HEK293 (cell line): ENCODE data around the gene DPYSL5.

Experiments used
- CTCF ChIA-PET: fragments of 350-600 bp; formaldehyde crosslinking; extraction: SDS; loops from one replicate; lab custom pipeline; 2021; ENCODE audit warnings: antibody characterized with exemption; lab: Yijun Ruan, JAX
- POLR2A ChIA-PET: fragments of 300-600 bp; formaldehyde crosslinking; extraction: SDS; loops from one replicate; lab custom pipeline; 2020; ENCODE audit warnings: antibody characterized with exemption, inconsistent platforms; lab: Yijun Ruan, JAX
- H3K27ac ChIP-seq: fragments of 200-500 bp; sonication (Bioruptor generic); 2 replicates; pipeline ENCODE4 v1.5.1; 2014; ENCODE audit warnings: low read depth, low read length, control low read depth, inconsistent platforms; ENCODE audit errors: extremely low read depth
- H3K36me3 ChIP-seq, 2 experiments: fragments of 200-500 bp in 1 of 2; sonication (Bioruptor generic) in 1 of 2; 1 replicate in 1 of 2; 2 replicates in 1 of 2; pipeline ENCODE4 v1.5.1; 2014 to 2017; ENCODE audit warnings: inconsistent platforms in 2 of 2, low read length in 2 of 2; ENCODE audit not compliant: control insufficient read depth in 2 of 2, insufficient read depth in 1 of 2
- H3K4me1 ChIP-seq: fragments of 200-500 bp; sonication (Bioruptor generic); 2 replicates; pipeline ENCODE4 v1.5.1; 2014; ENCODE audit warnings: mild to moderate bottlenecking, low read length, inconsistent platforms; ENCODE audit not compliant: control insufficient read depth, insufficient read depth
- H3K4me3 ChIP-seq: 2 replicates; pipeline ENCODE4 v1.5.1; 2011; ENCODE audit warnings: low read depth, mild to moderate bottlenecking, control low read depth, low read length, moderate library complexity
- H3K9me3 ChIP-seq: fragments of 200-500 bp; sonication (Bioruptor generic); 2 replicates; pipeline ENCODE4 v1.5.1; 2014; ENCODE audit warnings: low read depth, low read length, inconsistent platforms; ENCODE audit not compliant: control insufficient read depth, insufficient read depth
- BCL6B ChIP-seq: fragments of 450-650 bp; formaldehyde crosslinking; IDR thresholded peaks from 2 replicates; pipeline ENCODE4 v1.5.1; 2017; ENCODE audit warnings: missing biosample characterization, missing genetic modification characterization
- GLIS1 ChIP-seq: fragments of 450-650 bp; formaldehyde crosslinking; IDR thresholded peaks from 2 replicates; pipeline ENCODE4 v1.5.1; 2016; ENCODE audit warnings: missing biosample characterization, missing genetic modification characterization
- MYNN ChIP-seq: fragments of 450-650 bp; formaldehyde crosslinking; IDR thresholded peaks from 2 replicates; pipeline ENCODE4 v1.5.1; 2016; ENCODE audit warnings: missing biosample characterization, missing genetic modification characterization, borderline replicate concordance
- ZIC2 ChIP-seq: fragments of 450-650 bp; formaldehyde crosslinking; IDR thresholded peaks from 2 replicates; pipeline ENCODE4 v1.5.1; 2016; ENCODE audit warnings: missing biosample characterization, missing genetic modification characterization
- ZNF157 ChIP-seq: fragments of 450-650 bp; formaldehyde crosslinking; IDR thresholded peaks from 2 replicates; pipeline ENCODE4 v1.5.1; 2016; ENCODE audit warnings: missing biosample characterization, missing genetic modification characterization
- ZNF16 ChIP-seq: fragments of 450-650 bp; formaldehyde crosslinking; IDR thresholded peaks from 2 replicates; pipeline ENCODE4 v1.5.1; 2016; ENCODE audit warnings: low read depth, missing biosample characterization, missing genetic modification characterization
- ZNF366 ChIP-seq: fragments of 450-650 bp; formaldehyde crosslinking; conservative IDR thresholded peaks from 2 replicates; pipeline ENCODE4 v1.5.1; 2016; ENCODE audit warnings: missing biosample characterization, missing genetic modification characterization
- ZNF571 ChIP-seq: fragments of 450-650 bp; formaldehyde crosslinking; IDR thresholded peaks from 2 replicates; pipeline ENCODE4 v1.5.0; 2017; ENCODE audit warnings: missing biosample characterization, missing genetic modification characterization
- ZNF704 ChIP-seq: fragments of 450-650 bp; formaldehyde crosslinking; IDR thresholded peaks from 2 replicates; pipeline ENCODE4 v1.5.1; 2016; ENCODE audit warnings: missing biosample characterization, missing genetic modification characterization
- ZNF776 ChIP-seq: fragments of 450-650 bp; formaldehyde crosslinking; IDR thresholded peaks from 2 replicates; pipeline ENCODE4 v1.5.0; 2017; ENCODE audit warnings: missing biosample characterization, missing genetic modification characterization, borderline replicate concordance
- ZNF785 ChIP-seq: fragments of 450-650 bp; formaldehyde crosslinking; IDR thresholded peaks from 2 replicates; pipeline ENCODE4 v1.5.1; 2016; ENCODE audit warnings: missing biosample characterization, missing genetic modification characterization
- ZSCAN4 ChIP-seq: fragments of 450-650 bp; formaldehyde crosslinking; IDR thresholded peaks from 2 replicates; pipeline ENCODE4 v1.5.1; 2017; ENCODE audit warnings: missing biosample characterization, missing genetic modification characterization
- TF ChIP-seq, protein P1 (sequence below): fragments of 450-650 bp; formaldehyde crosslinking; IDR thresholded peaks from 2 replicates; pipeline ENCODE4 v1.5.0; 2017; ENCODE audit warnings: missing biosample characterization, missing genetic modification characterization, borderline replicate concordance
- TF ChIP-seq, protein P2 (sequence below): fragments of 450-650 bp; formaldehyde crosslinking; IDR thresholded peaks from 2 replicates; pipeline ENCODE4 v1.5.1; 2017; ENCODE audit warnings: missing biosample characterization, missing genetic modification characterization
- TF ChIP-seq, protein P3 (sequence below): fragments of 450-650 bp; formaldehyde crosslinking; IDR thresholded peaks from 2 replicates; pipeline ENCODE4 v1.5.1; 2016; ENCODE audit warnings: missing biosample characterization, missing genetic modification characterization
- TF ChIP-seq, protein P4 (sequence below): sonication (generic); formaldehyde crosslinking; IDR thresholded peaks from 2 replicates; pipeline ENCODE4 v1.8.1; 2022; ENCODE audit warnings: mild to moderate bottlenecking, moderate library complexity, missing genetic modification reagents

The DPYSL5 gene

GRCh38 chr2:26945991-26946750 lies 98.2 kb downstream of the DPYSL5 start:
- CTCF ChIA-PET = no interaction called here
- Histone ChIP-seq H3K36me3 (peaks cover 0 to 70% of the 10 kb centered on the region in 2 experiments; a peak in 1 of 3 replicates), H3K4me1 (no peaks in the 10 kb centered on the region), H3K27ac (no peak overlapping the region), H3K4me3 (no peak overlapping the region), H3K9me3 (no peaks in the 10 kb centered on the region)
- TF ChIP-seq ZNF776 (tag by site-specific recombination) (no peak), ZNF157 (no peak), ZIC2 (tag by site-specific recombination) (peak; percentile 45; the same call in 1 of the 2 replicates)
- TF ChIP-seq, protein P1, sequence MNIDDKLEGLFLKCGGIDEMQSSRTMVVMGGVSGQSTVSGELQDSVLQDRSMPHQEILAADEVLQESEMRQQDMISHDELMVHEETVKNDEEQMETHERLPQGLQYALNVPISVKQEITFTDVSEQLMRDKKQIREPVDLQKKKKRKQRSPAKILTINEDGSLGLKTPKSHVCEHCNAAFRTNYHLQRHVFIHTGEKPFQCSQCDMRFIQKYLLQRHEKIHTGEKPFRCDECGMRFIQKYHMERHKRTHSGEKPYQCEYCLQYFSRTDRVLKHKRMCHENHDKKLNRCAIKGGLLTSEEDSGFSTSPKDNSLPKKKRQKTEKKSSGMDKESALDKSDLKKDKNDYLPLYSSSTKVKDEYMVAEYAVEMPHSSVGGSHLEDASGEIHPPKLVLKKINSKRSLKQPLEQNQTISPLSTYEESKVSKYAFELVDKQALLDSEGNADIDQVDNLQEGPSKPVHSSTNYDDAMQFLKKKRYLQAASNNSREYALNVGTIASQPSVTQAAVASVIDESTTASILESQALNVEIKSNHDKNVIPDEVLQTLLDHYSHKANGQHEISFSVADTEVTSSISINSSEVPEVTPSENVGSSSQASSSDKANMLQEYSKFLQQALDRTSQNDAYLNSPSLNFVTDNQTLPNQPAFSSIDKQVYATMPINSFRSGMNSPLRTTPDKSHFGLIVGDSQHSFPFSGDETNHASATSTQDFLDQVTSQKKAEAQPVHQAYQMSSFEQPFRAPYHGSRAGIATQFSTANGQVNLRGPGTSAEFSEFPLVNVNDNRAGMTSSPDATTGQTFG (tag by site-specific recombination) = no peak
- TF ChIP-seq, protein P2, sequence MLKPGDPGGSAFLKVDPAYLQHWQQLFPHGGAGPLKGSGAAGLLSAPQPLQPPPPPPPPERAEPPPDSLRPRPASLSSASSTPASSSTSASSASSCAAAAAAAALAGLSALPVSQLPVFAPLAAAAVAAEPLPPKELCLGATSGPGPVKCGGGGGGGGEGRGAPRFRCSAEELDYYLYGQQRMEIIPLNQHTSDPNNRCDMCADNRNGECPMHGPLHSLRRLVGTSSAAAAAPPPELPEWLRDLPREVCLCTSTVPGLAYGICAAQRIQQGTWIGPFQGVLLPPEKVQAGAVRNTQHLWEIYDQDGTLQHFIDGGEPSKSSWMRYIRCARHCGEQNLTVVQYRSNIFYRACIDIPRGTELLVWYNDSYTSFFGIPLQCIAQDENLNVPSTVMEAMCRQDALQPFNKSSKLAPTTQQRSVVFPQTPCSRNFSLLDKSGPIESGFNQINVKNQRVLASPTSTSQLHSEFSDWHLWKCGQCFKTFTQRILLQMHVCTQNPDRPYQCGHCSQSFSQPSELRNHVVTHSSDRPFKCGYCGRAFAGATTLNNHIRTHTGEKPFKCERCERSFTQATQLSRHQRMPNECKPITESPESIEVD = no peak
- TF ChIP-seq, protein P3, sequence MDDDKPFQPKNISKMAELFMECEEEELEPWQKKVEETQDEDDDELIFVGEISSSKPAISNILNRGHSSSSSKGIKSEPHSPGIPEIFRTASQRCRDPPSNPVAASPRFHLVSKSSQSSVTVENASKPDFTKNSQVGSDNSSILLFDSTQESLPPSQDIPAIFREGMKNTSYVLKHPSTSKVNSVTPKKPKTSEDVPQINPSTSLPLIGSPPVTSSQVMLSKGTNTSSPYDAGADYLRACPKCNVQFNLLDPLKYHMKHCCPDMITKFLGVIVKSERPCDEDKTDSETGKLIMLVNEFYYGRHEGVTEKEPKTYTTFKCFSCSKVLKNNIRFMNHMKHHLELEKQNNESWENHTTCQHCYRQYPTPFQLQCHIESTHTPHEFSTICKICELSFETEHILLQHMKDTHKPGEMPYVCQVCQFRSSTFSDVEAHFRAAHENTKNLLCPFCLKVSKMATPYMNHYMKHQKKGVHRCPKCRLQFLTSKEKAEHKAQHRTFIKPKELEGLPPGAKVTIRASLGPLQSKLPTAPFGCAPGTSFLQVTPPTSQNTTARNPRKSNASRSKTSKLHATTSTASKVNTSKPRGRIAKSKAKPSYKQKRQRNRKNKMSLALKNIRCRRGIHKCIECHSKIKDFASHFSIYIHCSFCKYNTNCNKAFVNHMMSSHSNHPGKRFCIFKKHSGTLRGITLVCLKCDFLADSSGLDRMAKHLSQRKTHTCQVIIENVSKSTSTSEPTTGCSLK = no peak
- POLR2A ChIA-PET = no interaction called here

- Histone ChIP-seq H3K27ac (no peak overlapping the region), H3K9me3 (no peaks in the 10 kb centered on the region), H3K4me1 (no peaks in the 10 kb centered on the region), H3K4me3 (no peak overlapping the region), H3K36me3 (peaks cover 0 to 62% of the 10 kb centered on the region in 2 experiments; a peak in 1 of 3 replicates)
- ChIA-PET POLR2A (interaction anchor here (0.6 kb wide), 1 partner anchor 148 kb away, joined by 4 read pairs; no protein-coding TSS in a partner anchor), CTCF (no interaction called here)
- TF ChIP-seq ZNF16 (tag by site-specific recombination) (no peak), GLIS1 (tag by site-specific recombination) (0 out of 2 replicates have a peak, but pooled peaks have one; percentile 18), MYNN (peak; percentile 94)
These were observed 99.2 kb downstream of the DPYSL5 start for GRCh38 chr2:26946841-26947784.

GRCh38 chr2:26948800-26949199 lies 100.9 kb downstream of the DPYSL5 start:
- H3K27ac ChIP-seq = no peak overlapping the region
- ChIA-PET POLR2A (no interaction called here), CTCF (interaction anchor here (1.8 kb wide), 1 partner anchor 103 kb away, joined by 7 read pairs; no protein-coding TSS in a partner anchor)
- no peak overlapping the region for H3K4me3 ChIP-seq
- no peaks in the 10 kb centered on the region for H3K4me1 ChIP-seq
- peaks cover 0 to 48% of the 10 kb centered on the region in 2 experiments; a peak in 1 of 3 replicates for H3K36me3 ChIP-seq
- no peaks in the 10 kb centered on the region for H3K9me3 ChIP-seq
- TF ChIP-seq ZNF366 (no peak), ZSCAN4 (no peak), ZNF785 (tag by site-specific recombination) (no peak), ZNF704 (tag by site-specific recombination) (no peak), BCL6B (no peak), ZNF571 (tag by site-specific recombination) (no peak)
- TF ChIP-seq, protein P4, sequence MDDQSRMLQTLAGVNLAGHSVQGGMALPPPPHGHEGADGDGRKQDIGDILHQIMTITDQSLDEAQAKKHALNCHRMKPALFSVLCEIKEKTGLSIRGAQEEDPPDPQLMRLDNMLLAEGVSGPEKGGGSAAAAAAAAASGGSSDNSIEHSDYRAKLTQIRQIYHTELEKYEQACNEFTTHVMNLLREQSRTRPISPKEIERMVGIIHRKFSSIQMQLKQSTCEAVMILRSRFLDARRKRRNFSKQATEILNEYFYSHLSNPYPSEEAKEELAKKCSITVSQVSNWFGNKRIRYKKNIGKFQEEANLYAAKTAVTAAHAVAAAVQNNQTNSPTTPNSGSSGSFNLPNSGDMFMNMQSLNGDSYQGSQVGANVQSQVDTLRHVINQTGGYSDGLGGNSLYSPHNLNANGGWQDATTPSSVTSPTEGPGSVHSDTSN (CRISPR knock-in tag) = no peak
